Prostate gland (tissue), 2 donors: ENCODE measurements around the gene PLSCR4. TPM values are rescaled to one million over a fixed set of nuclear protein-coding genes. Genes with fewer than 3 reads are reported as not detected.

Experiments
- DNase-seq: peaks from one replicate; pipeline ENCODE4 v3.0.0-alpha.2; 2019; ENCODE audit warnings: low spot score
- H3K27ac ChIP-seq, 2 donors: fragments of 200-600 bp; sonication (generic); 2 replicates each; pipeline ENCODE4 v1.5.1; 2017 to 2019
- H3K27me3 ChIP-seq: fragments of 200-600 bp; sonication (generic); replicated peaks from 2 replicates; pipeline ENCODE4 v1.5.1; 2019; ENCODE audit not compliant: insufficient read depth
- H3K36me3 ChIP-seq, 2 donors: fragments of 200-600 bp; sonication (generic); 1 replicate in 1 of 2; 2 replicates in 1 of 2; pipeline versions ENCODE4 v1.5.1 to v1.8.1; 2017 to 2019
- H3K4me1 ChIP-seq: fragments of 200-600 bp; sonication (generic); replicated peaks from 2 replicates; pipeline ENCODE4 v1.5.1; 2019
- H3K4me3 ChIP-seq, 2 donors: fragments of 200-600 bp; sonication (generic); 2 replicates each; pipeline ENCODE4 v1.5.1; 2017 to 2019
- H3K9me3 ChIP-seq: fragments of 200-600 bp; sonication (generic); 2 replicates; pipeline ENCODE4 v1.5.1; 2017
- CTCF ChIP-seq, 4 experiments: fragments of 200-600 bp in 2 of 4; fragments of 450-650 bp in 2 of 4; sonication (generic) in 2 of 4; IDR thresholded peaks; 1 replicate in 3 of 4; 2 replicates in 1 of 4; pipeline ENCODE4 v1.5.1; 2016 to 2019; ENCODE audit warnings: antibody characterized with exemption in 4 of 4, mild to moderate bottlenecking in 2 of 4, moderate library complexity in 2 of 4
- POLR2A ChIP-seq: fragments of 450-650 bp; IDR thresholded peaks from one replicate; pipeline ENCODE4 v1.6.1; 2016; ENCODE audit warnings: antibody characterized with exemption, mild to moderate bottlenecking
- POLR2AphosphoS5 ChIP-seq: sonication (generic); formaldehyde crosslinking; IDR thresholded peaks from one replicate; pipeline ENCODE4 v1.6.1; 2017; ENCODE audit warnings: antibody characterized with exemption
- WGBS: methylation state at CpG from one replicate; pipeline ENCODE4 v1.1.5; 2018; 5-methylcytosine and 5-hydroxymethylcytosine counted together
- intact Hi-C: fragments of 100-400 bp; cut with DNase I; formaldehyde crosslinking; loops from one replicate; pipeline ENCODE4 v1.14.2; 2022
- total RNA-seq, 2 donors: library from RNA; depleted of rRNA; stranded (reverse); fragments of >200 nt; gene quantifications; one replicate each; pipeline ENCODE4 v1.1.0, GENCODE V29; 2016

PLSCR4 gene
- total RNA-seq, 2 donors from 2014 or later, result 14.2 to 77.4 TPM

GRCh38 chr3:146279013-146279412, 28.1 kb upstream of the PLSCR4 start:
- Histone ChIP-seq H3K4me3 (no peak overlapping the region), H3K27ac (no peak overlapping the region), H3K4me1 (no peaks in the 10 kb centered on the region), H3K27me3 (no peaks in the 10 kb centered on the region), H3K9me3 (no peaks in the 10 kb centered on the region), H3K36me3 (no peaks in the 10 kb centered on the region)
- WGBS, result 82% methylated on average over 2 of the region's 2 CpGs
- no peak for DNase-seq
- TF ChIP-seq POLR2A (no peak), POLR2AphosphoS5 (no peak), CTCF (IDR thresholded peaks at IDR 0.05) (no peak)
- intact Hi-C loops, result no loop called here

GRCh38 chr3:146277953-146278631, 27.2 kb upstream of the PLSCR4 start:
- Histone ChIP-seq H3K9me3 (no peaks in the 10 kb centered on the region), H3K4me3 (no peak overlapping the region), H3K4me1 (no peaks in the 10 kb centered on the region), H3K36me3 (no peaks in the 10 kb centered on the region), H3K27me3 (no peaks in the 10 kb centered on the region), H3K27ac (no peak overlapping the region)
- intact Hi-C loops, result no loop called here
- no peak for DNase-seq
- 96% methylated on average over 2 of the region's 2 CpGs for WGBS
- TF ChIP-seq CTCF (IDR thresholded peaks at IDR 0.05) (no peak), POLR2A (no peak), POLR2AphosphoS5 (no peak)

- 94% methylated on average over 3 of the region's 3 CpGs for WGBS
- Histone ChIP-seq H3K4me1 (no peaks in the 10 kb centered on the region), H3K4me3 (no peak overlapping the region), H3K27ac (no peak overlapping the region), H3K9me3 (no peaks in the 10 kb centered on the region), H3K27me3 (no peaks in the 10 kb centered on the region), H3K36me3 (no peaks in the 10 kb centered on the region)
- DNase-seq, result no peak
- intact Hi-C loops, result no loop called here
- TF ChIP-seq CTCF (IDR thresholded peaks at IDR 0.05) (no peak), POLR2AphosphoS5 (no peak), POLR2A (no peak)
These were observed 24.6 kb upstream of the PLSCR4 start for GRCh38 chr3:146275476-146275875.

GRCh38 chr3:146274833-146275232, 23.9 kb upstream of the PLSCR4 start:
- no peak overlapping the region for H3K27ac ChIP-seq
- TF ChIP-seq POLR2AphosphoS5 (no peak), POLR2A (no peak), CTCF (IDR thresholded peaks at IDR 0.05) (no peak)
- H3K4me3 ChIP-seq, result no peak overlapping the region
- no peaks in the 10 kb centered on the region for H3K27me3 ChIP-seq
- no peaks in the 10 kb centered on the region for H3K4me1 ChIP-seq
- DNase-seq, result no peak
- no peaks in the 10 kb centered on the region for H3K36me3 ChIP-seq
- H3K9me3 ChIP-seq, result no peaks in the 10 kb centered on the region
- intact Hi-C loops, result no loop called here
- 65% methylated on average over 1 of the region's 1 CpG for WGBS

- TF ChIP-seq POLR2AphosphoS5 (no peak), CTCF (IDR thresholded peaks at IDR 0.05) (no peak), POLR2A (no peak)
- H3K4me1 ChIP-seq, result no peaks in the 10 kb centered on the region
- DNase-seq, result no peak
- H3K27ac ChIP-seq, result no peak overlapping the region
- H3K9me3 ChIP-seq, result no peaks in the 10 kb centered on the region
- intact Hi-C loops, result no loop called here
- no peaks in the 10 kb centered on the region for H3K27me3 ChIP-seq
- H3K36me3 ChIP-seq, result no peaks in the 10 kb centered on the region
- H3K4me3 ChIP-seq, result no peak overlapping the region
- 88% methylated on average over 6 of the region's 6 CpGs for WGBS
These were observed 23.0 kb upstream of the PLSCR4 start for GRCh38 chr3:146273721-146274407.
